Measurements from ENCODE around the gene INSRR.
A peak's percentile ranks its signal among the peaks of the same experiment; 100 is the strongest.

Gene INSRR

GRCh38 chr1:156816561-156817328, 42.2 kb downstream of the INSRR start, which contains the start of gene SH2D2A:
SH2D2A (minus strand) TSS chr1:156816848; CDS start chr1:156816708, 140 bp downstream.
- Histone ChIP-seq H3K4me1 (ENCODE audit: control extremely low read depth in 1 of 4, control insufficient read depth in 4 of 4, insufficient read depth in 4 of 4, low read length in 3 of 4) (peaks cover 4 to 34% (median 31%) of the 10 kb centered on the region in 4 experiments), H3K36me3 (ENCODE audit: control insufficient read depth in 4 of 4, insufficient read depth in 4 of 4, low read length in 3 of 4) (no peaks in the 10 kb centered on the region), H3K27ac (ENCODE audit: insufficient read depth in 1 of 2, low read depth in 1 of 2, low read length in 2 of 2, poor library complexity in 1 of 2, severe bottlenecking in 2 of 2) (peak within 1 kb of the TSS in 1 of 2 experiments; percentile 52), H3K9me3 (ENCODE audit: control extremely low read depth in 1 of 5, control insufficient read depth in 4 of 5, insufficient read depth in 2 of 5, low read depth in 1 of 5, low read length in 4 of 5) (no peaks in the 10 kb centered on the region), H3K27me3 (replicated peaks in 2 of 5; ENCODE audit: control insufficient read depth in 4 of 5, insufficient read depth in 5 of 5, low read length in 4 of 5) (peaks cover 0 to 4% (median 0%) of the 10 kb centered on the region in 5 experiments), H3K4me3 (ENCODE audit: control insufficient read depth in 1 of 7, extremely low read depth in 1 of 7, insufficient read depth in 4 of 7, low read depth in 2 of 7, low read length in 6 of 7) (peak within 1 kb of the TSS in 4 of 7 experiments; percentile 13 to 53 (median 30))
- ChIA-PET CTCF (interaction anchor here (0.5 to 7.1 kb wide), 8 partner anchors 9 to 109 kb away, joined by 3 to 64 read pairs (median 4); partner anchors contain the start of gene NTRK1), POLR2A (interaction anchor here (0.6 to 1.1 kb wide), 3 partner anchors 32 to 325 kb away, joined by 3 read pairs; no protein-coding TSS in a partner anchor)
- peak; percentile 98 to 99 (median 99) for DNase-seq
- WGBS (ENCODE audit: insufficient coverage) = no CpG with 5 or more reads among the region's 10 CpGs

- Histone ChIP-seq H3K4me3 (ENCODE audit: control insufficient read depth in 1 of 7, extremely low read depth in 1 of 7, insufficient read depth in 4 of 7, low read depth in 2 of 7, low read length in 6 of 7) (peak overlapping the region in 3 of 7 experiments; percentile 13 to 53 (median 39)), H3K27ac (ENCODE audit: insufficient read depth in 1 of 2, low read depth in 1 of 2, low read length in 2 of 2, poor library complexity in 1 of 2, severe bottlenecking in 2 of 2) (peak overlapping the region in 1 of 2 experiments; percentile 52), H3K9me3 (ENCODE audit: control extremely low read depth in 1 of 5, control insufficient read depth in 4 of 5, insufficient read depth in 2 of 5, low read depth in 1 of 5, low read length in 4 of 5) (no peaks in the 10 kb centered on the region), H3K27me3 (replicated peaks in 2 of 5; ENCODE audit: control insufficient read depth in 4 of 5, insufficient read depth in 5 of 5, low read length in 4 of 5) (peaks cover 0 to 4% (median 0%) of the 10 kb centered on the region in 5 experiments), H3K36me3 (ENCODE audit: control insufficient read depth in 4 of 4, insufficient read depth in 4 of 4, low read length in 3 of 4) (no peaks in the 10 kb centered on the region), H3K4me1 (ENCODE audit: control extremely low read depth in 1 of 4, control insufficient read depth in 4 of 4, insufficient read depth in 4 of 4, low read length in 3 of 4) (peaks cover 4 to 34% (median 31%) of the 10 kb centered on the region in 4 experiments)
- CTCF ChIA-PET = interaction anchor here (0.5 to 7.1 kb wide), 8 partner anchors 8 to 110 kb away, joined by 3 to 64 read pairs (median 4); partner anchors contain the start of gene NTRK1
- POLR2A ChIA-PET = no interaction called here
- WGBS (ENCODE audit: insufficient coverage) = 82% methylated on average over 10 of the region's 10 CpGs
- DNase-seq = no peak
Measured at GRCh38 chr1:156815961-156816422, 42.9 kb downstream of the INSRR start.

- CTCF ChIA-PET = interaction anchor here (1.0 to 7.1 kb wide), 5 partner anchors 9 to 89 kb away, joined by 3 to 64 read pairs (median 5); partner anchors contain the start of gene NTRK1
- peak overlapping the region in 1 of 7 experiments; percentile 39 for H3K4me3 ChIP-seq (ENCODE audit: control insufficient read depth in 1 of 7, extremely low read depth in 1 of 7, insufficient read depth in 4 of 7, low read depth in 2 of 7, low read length in 6 of 7)
- peaks cover 4 to 34% (median 31%) of the 10 kb centered on the region in 4 experiments for H3K4me1 ChIP-seq (ENCODE audit: control extremely low read depth in 1 of 4, control insufficient read depth in 4 of 4, insufficient read depth in 4 of 4, low read length in 3 of 4)
- H3K9me3 ChIP-seq (ENCODE audit: control extremely low read depth in 1 of 5, control insufficient read depth in 4 of 5, insufficient read depth in 2 of 5, low read depth in 1 of 5, low read length in 4 of 5) = no peaks in the 10 kb centered on the region
- no peak overlapping the region for H3K27ac ChIP-seq (ENCODE audit: insufficient read depth in 1 of 2, low read depth in 1 of 2, low read length in 2 of 2, poor library complexity in 1 of 2, severe bottlenecking in 2 of 2)
- POLR2A ChIA-PET = no interaction called here
- WGBS (ENCODE audit: insufficient coverage) = 100% methylated on average over 4 of the region's 5 CpGs
- no peaks in the 10 kb centered on the region for H3K36me3 ChIP-seq (ENCODE audit: control insufficient read depth in 4 of 4, insufficient read depth in 4 of 4, low read length in 3 of 4)
- no peak for DNase-seq
- peaks cover 0 to 4% (median 0%) of the 10 kb centered on the region in 5 experiments for H3K27me3 ChIP-seq (replicated peaks in 2 of 5; ENCODE audit: control insufficient read depth in 4 of 5, insufficient read depth in 5 of 5, low read length in 4 of 5)
Measured at GRCh38 chr1:156815307-156815826, 43.5 kb downstream of the INSRR start.

- Histone ChIP-seq H3K4me1 (ENCODE audit: control extremely low read depth in 1 of 4, control insufficient read depth in 4 of 4, insufficient read depth in 4 of 4, low read length in 3 of 4) (peaks cover 4 to 34% (median 31%) of the 10 kb centered on the region in 4 experiments), H3K4me3 (ENCODE audit: control insufficient read depth in 1 of 7, extremely low read depth in 1 of 7, insufficient read depth in 4 of 7, low read depth in 2 of 7, low read length in 6 of 7) (no peak overlapping the region), H3K9me3 (ENCODE audit: control extremely low read depth in 1 of 5, control insufficient read depth in 4 of 5, insufficient read depth in 2 of 5, low read depth in 1 of 5, low read length in 4 of 5) (no peaks in the 10 kb centered on the region), H3K36me3 (ENCODE audit: control insufficient read depth in 4 of 4, insufficient read depth in 4 of 4, low read length in 3 of 4) (no peaks in the 10 kb centered on the region), H3K27ac (ENCODE audit: insufficient read depth in 1 of 2, low read depth in 1 of 2, low read length in 2 of 2, poor library complexity in 1 of 2, severe bottlenecking in 2 of 2) (no peak overlapping the region), H3K27me3 (replicated peaks in 2 of 5; ENCODE audit: control insufficient read depth in 4 of 5, insufficient read depth in 5 of 5, low read length in 4 of 5) (peaks cover 0 to 4% (median 0%) of the 10 kb centered on the region in 5 experiments)
- POLR2A ChIA-PET = interaction anchor here (1.0 kb wide), 1 partner anchor 14 kb away, joined by 3 read pairs; no protein-coding TSS in a partner anchor
- CTCF ChIA-PET = interaction anchor here (0.7 to 7.1 kb wide), 13 partner anchors 9 to 96 kb away, joined by 3 to 64 read pairs (median 4); partner anchors contain the start of gene NTRK1
- 90% methylated on average over 4 of the region's 7 CpGs for WGBS (ENCODE audit: insufficient coverage)
- DNase-seq = no peak
Measured at GRCh38 chr1:156814571-156815260, 44.2 kb downstream of the INSRR start.

DNA sequence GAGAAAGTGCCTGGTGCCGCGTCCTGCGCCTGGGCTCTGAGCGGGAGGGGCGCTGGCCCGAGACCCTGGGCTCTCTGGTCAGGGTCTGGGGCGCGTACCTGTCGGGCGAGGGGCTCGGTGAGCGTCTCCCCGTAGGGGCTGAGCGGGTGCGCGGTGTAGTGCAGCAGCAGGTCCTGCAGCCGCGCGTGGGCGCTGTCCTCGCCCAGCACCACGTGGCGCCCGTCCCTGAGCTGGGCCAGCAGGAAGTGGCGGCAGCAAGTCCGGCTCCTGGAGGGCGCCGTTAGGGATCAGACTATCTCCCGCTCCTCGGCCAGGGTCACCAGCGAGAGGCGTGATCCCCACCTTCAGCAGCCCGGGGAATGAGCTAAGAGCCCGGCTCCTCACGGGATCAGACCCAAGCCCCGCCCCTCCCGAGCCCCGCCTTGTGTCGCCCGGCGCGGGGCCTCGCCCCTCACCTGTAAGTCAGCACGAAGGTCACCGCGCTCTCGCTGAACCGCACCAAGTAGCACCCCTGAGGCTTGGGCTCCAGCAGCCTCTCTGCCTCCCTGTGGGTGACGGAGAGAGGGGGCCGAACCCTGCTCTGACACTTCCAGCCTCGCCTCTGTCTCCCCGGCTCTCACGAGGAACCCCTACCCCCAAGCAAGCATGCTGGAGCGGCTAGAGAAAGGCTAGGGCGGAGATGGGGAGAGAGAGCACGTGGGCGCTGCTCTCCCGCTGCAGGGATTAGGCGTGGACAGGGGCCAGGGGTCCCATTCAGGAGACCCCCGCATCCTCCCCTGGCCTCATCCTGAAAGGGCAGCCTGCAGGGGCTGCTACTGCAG, 45.0 kb downstream of the INSRR start:
- 11% methylated on average over 47 of the region's 60 CpGs for WGBS (ENCODE audit: insufficient coverage)
- CTCF ChIA-PET = interaction anchor here (0.7 to 7.1 kb wide), 16 partner anchors 8 to 112 kb away, joined by 3 to 64 read pairs (median 4); no protein-coding TSS in a partner anchor
- Histone ChIP-seq H3K27ac (ENCODE audit: insufficient read depth in 1 of 2, low read depth in 1 of 2, low read length in 2 of 2, poor library complexity in 1 of 2, severe bottlenecking in 2 of 2) (no peak overlapping the region), H3K4me1 (ENCODE audit: control extremely low read depth in 1 of 4, control insufficient read depth in 4 of 4, insufficient read depth in 4 of 4, low read length in 3 of 4) (peaks cover 4 to 34% (median 31%) of the 10 kb centered on the region in 4 experiments), H3K27me3 (replicated peaks in 2 of 5; ENCODE audit: control insufficient read depth in 4 of 5, insufficient read depth in 5 of 5, low read length in 4 of 5) (peaks cover 0 to 4% (median 0%) of the 10 kb centered on the region in 5 experiments), H3K9me3 (ENCODE audit: control extremely low read depth in 1 of 5, control insufficient read depth in 4 of 5, insufficient read depth in 2 of 5, low read depth in 1 of 5, low read length in 4 of 5) (no peaks in the 10 kb centered on the region), H3K36me3 (ENCODE audit: control insufficient read depth in 4 of 4, insufficient read depth in 4 of 4, low read length in 3 of 4) (no peaks in the 10 kb centered on the region), H3K4me3 (ENCODE audit: control insufficient read depth in 1 of 7, extremely low read depth in 1 of 7, insufficient read depth in 4 of 7, low read depth in 2 of 7, low read length in 6 of 7) (peak overlapping the region; percentile 32 to 74 (median 59))
- POLR2A ChIA-PET = interaction anchor here (1.0 kb wide), 1 partner anchor 13 kb away, joined by 3 read pairs; no protein-coding TSS in a partner anchor
- DNase-seq = peak; percentile 28 to 67 (median 52)

DNA sequence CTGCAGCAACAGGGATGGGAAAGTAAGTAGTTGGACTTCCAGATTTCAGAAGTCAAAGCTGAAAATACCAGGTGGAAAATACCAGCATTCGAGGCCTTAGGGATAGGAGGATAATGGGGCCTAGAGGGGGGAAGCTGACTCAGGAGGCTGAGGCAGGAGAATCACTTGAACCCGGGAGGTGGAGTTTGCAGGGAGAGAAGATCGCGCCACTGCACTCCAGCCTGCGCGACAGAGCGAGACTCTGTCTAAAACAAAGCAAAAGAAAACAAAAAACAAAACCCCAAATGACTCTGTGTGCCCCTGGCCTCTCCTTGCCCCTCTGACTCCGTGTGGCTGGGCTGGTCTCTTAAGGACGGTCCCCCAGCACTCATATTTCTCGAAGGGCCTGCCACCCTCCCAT, 45.6 kb downstream of the INSRR start:
- Histone ChIP-seq H3K4me3 (ENCODE audit: control insufficient read depth in 1 of 7, extremely low read depth in 1 of 7, insufficient read depth in 4 of 7, low read depth in 2 of 7, low read length in 6 of 7) (peak overlapping the region; percentile 32 to 74 (median 59)), H3K4me1 (ENCODE audit: control extremely low read depth in 1 of 4, control insufficient read depth in 4 of 4, insufficient read depth in 4 of 4, low read length in 3 of 4) (peaks cover 4 to 34% (median 31%) of the 10 kb centered on the region in 4 experiments), H3K36me3 (ENCODE audit: control insufficient read depth in 4 of 4, insufficient read depth in 4 of 4, low read length in 3 of 4) (no peaks in the 10 kb centered on the region), H3K27me3 (replicated peaks in 2 of 5; ENCODE audit: control insufficient read depth in 4 of 5, insufficient read depth in 5 of 5, low read length in 4 of 5) (peaks cover 0 to 4% (median 0%) of the 10 kb centered on the region in 5 experiments), H3K9me3 (ENCODE audit: control extremely low read depth in 1 of 5, control insufficient read depth in 4 of 5, insufficient read depth in 2 of 5, low read depth in 1 of 5, low read length in 4 of 5) (no peaks in the 10 kb centered on the region), H3K27ac (ENCODE audit: insufficient read depth in 1 of 2, low read depth in 1 of 2, low read length in 2 of 2, poor library complexity in 1 of 2, severe bottlenecking in 2 of 2) (no peak overlapping the region)
- DNase-seq = no peak
- ChIA-PET CTCF (interaction anchor here (0.9 to 7.1 kb wide), 11 partner anchors 9 to 113 kb away, joined by 3 to 64 read pairs (median 6); no protein-coding TSS in a partner anchor), POLR2A (no interaction called here)
- WGBS (ENCODE audit: insufficient coverage) = 50% methylated on average over 7 of the region's 10 CpGs
